H1 (cell line): ENCODE results near the gene HTR4. TPM values are rescaled to one million over a fixed set of nuclear protein-coding genes. Genes with fewer than 3 reads are reported as not detected.

Experiments used
- CTCF ChIA-PET: fragments of 300-600 bp; sonication (Branson Sonifier 250); formaldehyde crosslinking; loops from one replicate; lab custom pipeline; 2021; ENCODE audit not compliant: partially characterized antibody; lab: Charles Lee
- POLR2A ChIA-PET: fragments of 300-600 bp; sonication (Branson Sonifier 250); formaldehyde crosslinking; loops from one replicate; lab custom pipeline; 2021; ENCODE audit warnings: inconsistent platforms; ENCODE audit not compliant: partially characterized antibody; lab: Charles Lee
- DNase-seq, 2 experiments: peaks; one replicate each; pipeline versions ENCODE4 v3.0.0 to v3.0.0-alpha.2; 2010 to 2022; ENCODE audit warnings: low spot score in 2 of 2, low read depth in 1 of 2, mixed read lengths in 1 of 2
- FAIRE-seq: peaks from 2 replicates; lab custom pipeline; 2011; peaks lifted over from hg19 to GRCh38; lab: Jason Lieb, UNC
- H2AFZ ChIP-seq: 2 replicates; pipeline ENCODE4 v1.8.1; 2012; ENCODE audit warnings: low read length, inconsistent platforms
- H2AK5ac ChIP-seq: 2 replicates; pipeline ENCODE4 v1.6.1; 2013; ENCODE audit warnings: low read depth, low read length
- H2BK120ac ChIP-seq: replicated peaks from 2 replicates; pipeline ENCODE3; 2013; ENCODE audit warnings: low read depth, low read length, inconsistent platforms
- H2BK12ac ChIP-seq: 2 replicates; pipeline ENCODE4 v1.6.1; 2013; ENCODE audit warnings: low read depth, low read length
- H2BK15ac ChIP-seq: 2 replicates; pipeline ENCODE4 v1.6.1; 2013; ENCODE audit warnings: low read length
- H2BK20ac ChIP-seq: 2 replicates; pipeline ENCODE4 v1.6.1; 2013; ENCODE audit warnings: low read length
- H2BK5ac ChIP-seq: 2 replicates; pipeline ENCODE4 v1.6.1; 2013; ENCODE audit warnings: low read depth, low read length
- H3K14ac ChIP-seq: 2 replicates; pipeline ENCODE4 v1.6.1; 2013; ENCODE audit warnings: inconsistent platforms; ENCODE audit not compliant: insufficient read length
- H3K18ac ChIP-seq: 2 replicates; pipeline ENCODE4 v1.6.1; 2013; ENCODE audit warnings: low read length; ENCODE audit errors: extremely low read depth
- H3K23ac ChIP-seq: 2 replicates; pipeline ENCODE4 v1.6.1; 2013; ENCODE audit warnings: inconsistent platforms; ENCODE audit not compliant: insufficient read length
- H3K23me2 ChIP-seq: 2 replicates; pipeline ENCODE4 v1.6.1; 2013; ENCODE audit warnings: low read depth, low read length
- H3K27ac ChIP-seq: 2 replicates; pipeline ENCODE4 v1.6.1; 2011; ENCODE audit warnings: low read depth, low read length, inconsistent platforms
- H3K27me3 ChIP-seq, 4 experiments: replicated peaks in 1 of 4; 1 replicate in 1 of 4; 2 replicates in 3 of 4; pipeline versions ENCODE4 v1.6.1 to v1.8.1; 2011 to 2013; ENCODE audit warnings: low read length in 3 of 4, mild to moderate bottlenecking in 3 of 4, inconsistent platforms in 2 of 4, mixed read lengths in 2 of 4, moderate library complexity in 1 of 4; ENCODE audit not compliant: control insufficient read depth in 3 of 4, insufficient read depth in 3 of 4; ENCODE audit errors: extremely low read depth in 1 of 4
- H3K36me3 ChIP-seq, 4 experiments: 2 replicates each; pipeline versions ENCODE4 v1.6.1 to v1.8.1; 2011 to 2013; ENCODE audit warnings: mild to moderate bottlenecking in 4 of 4, low read length in 3 of 4, moderate library complexity in 2 of 4, control low read depth in 1 of 4, inconsistent platforms in 1 of 4; ENCODE audit not compliant: insufficient read depth in 4 of 4, control insufficient read depth in 2 of 4
- H3K4ac ChIP-seq: replicated peaks from 2 replicates; pipeline ENCODE3; 2013; ENCODE audit warnings: low read length, low read depth, mixed read lengths, inconsistent platforms; ENCODE audit not compliant: insufficient read length
- H3K4me1 ChIP-seq, 4 experiments: replicated peaks in 1 of 4; 1 replicate in 1 of 4; 2 replicates in 3 of 4; pipeline versions ENCODE4 v1.6.1 to v1.8.1; 2011 to 2013; ENCODE audit warnings: low read length in 3 of 4, inconsistent platforms in 2 of 4, mixed read lengths in 1 of 4; ENCODE audit not compliant: insufficient read depth in 4 of 4, control insufficient read depth in 3 of 4
- H3K4me2 ChIP-seq, 2 experiments: 2 replicates each; pipeline versions ENCODE4 v1.6.1 to v1.8.1; 2011 to 2013; ENCODE audit warnings: low read depth in 2 of 2, low read length in 2 of 2, control low read depth in 1 of 2, inconsistent platforms in 1 of 2, mild to moderate bottlenecking in 1 of 2; ENCODE audit not compliant: insufficient read depth in 1 of 2
- H3K4me3 ChIP-seq, 4 experiments: fragments of 200-600, 300-600 bp in 1 of 4; sonication (generic), shearing (Covaris generic), sonication (Bioruptor Twin) in 1 of 4; 2 replicates each; pipeline versions ENCODE4 v1.5.1 to v1.8.1; 2011 to 2016; ENCODE audit warnings: low read length in 4 of 4, low read depth in 3 of 4, control low read depth in 2 of 4, inconsistent platforms in 2 of 4, mild to moderate bottlenecking in 2 of 4, mixed read lengths in 1 of 4, moderate library complexity in 1 of 4; ENCODE audit not compliant: insufficient read depth in 2 of 4; ENCODE audit errors: extremely low read depth in 1 of 4
- H3K56ac ChIP-seq: replicated peaks from 2 replicates; pipeline ENCODE3; 2013; ENCODE audit warnings: low read depth, mild to moderate bottlenecking, mixed read lengths, low read length, inconsistent platforms; ENCODE audit not compliant: insufficient read length
- H3K79me1 ChIP-seq: 2 replicates; pipeline ENCODE4 v1.6.1; 2013; ENCODE audit warnings: low read depth, low read length, control low read depth
- H3K79me2 ChIP-seq, 2 experiments: 2 replicates each; pipeline versions ENCODE4 v1.6.1 to v1.8.1; 2012 to 2013; ENCODE audit warnings: low read length in 2 of 2, mild to moderate bottlenecking in 2 of 2, inconsistent platforms in 1 of 2; ENCODE audit not compliant: insufficient read depth in 2 of 2, control insufficient read depth in 1 of 2
- H3K9ac ChIP-seq, 4 experiments: replicated peaks in 1 of 4; 1 replicate in 1 of 4; 2 replicates in 3 of 4; pipeline versions ENCODE4 v1.6.1 to v1.8.1; 2011 to 2013; ENCODE audit warnings: low read depth in 3 of 4, low read length in 3 of 4, control low read depth in 2 of 4, mild to moderate bottlenecking in 2 of 4, moderate library complexity in 2 of 4, inconsistent platforms in 1 of 4; ENCODE audit errors: extremely low read depth in 1 of 4
- H3K9me3 ChIP-seq, 2 experiments: 2 replicates each; pipeline versions ENCODE4 v1.6.1 to v1.8.1; 2012 to 2013; ENCODE audit warnings: mild to moderate bottlenecking in 2 of 2, moderate library complexity in 2 of 2, control low read depth in 1 of 2, inconsistent platforms in 1 of 2, low read depth in 1 of 2, low read length in 1 of 2, mixed read lengths in 1 of 2; ENCODE audit not compliant: insufficient read depth in 2 of 2
- H4K20me1 ChIP-seq, 2 experiments: replicated peaks in 1 of 2; 2 replicates each; pipeline versions ENCODE3 to v1.8.1; 2011 to 2013; ENCODE audit warnings: inconsistent platforms in 2 of 2, low read length in 2 of 2, mild to moderate bottlenecking in 1 of 2; ENCODE audit not compliant: insufficient read depth in 2 of 2, control insufficient read depth in 1 of 2
- H4K5ac ChIP-seq: 2 replicates; pipeline ENCODE4 v1.6.1; 2013; ENCODE audit warnings: low read length, low read depth, mixed read lengths, inconsistent platforms; ENCODE audit not compliant: insufficient read length
- H4K8ac ChIP-seq: 2 replicates; pipeline ENCODE4 v1.8.0; 2013; ENCODE audit warnings: mild to moderate bottlenecking, moderate library complexity, low read length, inconsistent platforms; ENCODE audit not compliant: insufficient read depth; ENCODE audit errors: extremely low read depth
- H4K91ac ChIP-seq: replicated peaks from 2 replicates; pipeline ENCODE3; 2013; ENCODE audit warnings: low read length, mixed read lengths, inconsistent platforms; ENCODE audit not compliant: insufficient read length
- CTCF ChIP-seq, 3 experiments: IDR thresholded peaks; 1 replicate in 2 of 3; 2 replicates in 1 of 3; pipeline versions ENCODE4 v1.5.1 to v1.6.1; 2011; ENCODE audit warnings: low read length in 3 of 3, mild to moderate bottlenecking in 3 of 3, inconsistent platforms in 2 of 3, low read depth in 1 of 3, moderate library complexity in 1 of 3; ENCODE audit not compliant: insufficient read depth in 1 of 3; ENCODE audit errors: control extremely low read depth in 1 of 3
- JUN ChIP-seq: IDR thresholded peaks from 2 replicates; pipeline ENCODE4 v1.6.1; 2011; ENCODE audit warnings: low read depth, mild to moderate bottlenecking, improper control_type of control experiment, low read length
- WGBS, 2 experiments: shearing (Covaris generic) in 1 of 2; methylation state at CpG; one replicate each; pipeline versions ENCODE4 v1.1.6 to v1.1.7; 2013 to 2015; ENCODE audit warnings: low lambda C conversion rate in 2 of 2, mixed read lengths in 2 of 2, inconsistent platforms in 1 of 2, low coverage in 1 of 2, missing lambda C conversion rate in 1 of 2; ENCODE audit not compliant: insufficient replicate concordance in 2 of 2, insufficient coverage in 1 of 2, insufficient read length in 1 of 2; ENCODE audit errors: extremely low coverage in 1 of 2, missing lambda C conversion rate in 1 of 2; 5-methylcytosine and 5-hydroxymethylcytosine counted together
- polyA plus RNA-seq, 7 experiments: library from polyadenylated mRNA; depleted of rRNA in 3 of 7; stranded (reverse) in 5 of 7; unstranded in 2 of 7; fragments of >200 nt in 5 of 7; fragments of 200-250 nt in 2 of 7; gene quantifications; 1 replicate in 5 of 7; 2 replicates in 1 of 7; 4 replicates in 1 of 7; pipeline versions ENCODE4 v1.2.1 to v1.2.3, GENCODE V29; 2011 to 2013; ENCODE audit warnings: missing spikeins in 2 of 7, mixed read lengths in 2 of 7
- total RNA-seq: library from RNA; stranded (reverse); fragmentation: NEBNext Ultra II Directional; extraction: Animal tissue kit (Norgen Biotek cat#: 25700); gene quantifications from 2 replicates; pipeline ENCODE4 v1.2.1, GENCODE V29; 2021

Gene HTR4
- total and polyA plus RNA-seq, 2 of the 8 experiments (the other 6 are each of a cell fraction or from before 2014, with no cell fraction given) = not detected

GRCh38 chr5:148586796-148587195 lies 67.5 kb downstream of the HTR4 start:
- H2AFZ ChIP-seq = no peak overlapping the region
- H3K4me1 ChIP-seq = peaks cover 0 to 4% (median 0%) of the 10 kb centered on the region in 4 experiments; a peak in 1 of 7 replicates
- no peaks in the 10 kb centered on the region for H3K9me3 ChIP-seq
- no peak overlapping the region for H3K27ac ChIP-seq
- no peaks in the 10 kb centered on the region for H4K20me1 ChIP-seq
- H3K79me2 ChIP-seq = no peaks in the 10 kb centered on the region
- H4K5ac ChIP-seq = no peak overlapping the region
- no peak overlapping the region for H3K56ac ChIP-seq
- H3K14ac ChIP-seq = no peak overlapping the region
- WGBS, 2 experiments = 64% methylated on average over 2 of the region's 2 CpGs; no CpG with 5 or more reads in 1 of the 2 experiments
- no peak overlapping the region for H2BK15ac ChIP-seq
- no peak for TF ChIP-seq JUN
- peak in 1 of 3 experiments; percentile 9; a peak in 1 of 4 replicates for TF ChIP-seq CTCF (IDR thresholded peaks at IDR 0.05; ENCODE audit: control extremely low read depth in 1 of 3, insufficient read depth in 1 of 3, low read depth in 1 of 3, low read length in 3 of 3)
- H3K9ac ChIP-seq = no peak overlapping the region
- POLR2A ChIA-PET = no interaction called here
- DNase-seq (no peak), FAIRE-seq (no peak)
- H2BK120ac ChIP-seq = no peak overlapping the region
- no peak overlapping the region for H2BK5ac ChIP-seq
- no peaks in the 10 kb centered on the region for H3K23me2 ChIP-seq
- no peak overlapping the region for H4K8ac ChIP-seq
- no peak overlapping the region for H3K23ac ChIP-seq
- H3K27me3 ChIP-seq = no peaks in the 10 kb centered on the region
- no peak overlapping the region for H2BK20ac ChIP-seq
- H3K4ac ChIP-seq = no peak overlapping the region
- CTCF ChIA-PET = interaction anchor here (0.7 to 1.7 kb wide), 5 partner anchors 9 to 141 kb away, joined by 3 to 5 read pairs (median 3); no protein-coding TSS in a partner anchor
- H3K79me1 ChIP-seq = no peaks in the 10 kb centered on the region
- H2AK5ac ChIP-seq = no peak overlapping the region
- H3K18ac ChIP-seq = no peak overlapping the region
- H3K4me3 ChIP-seq = no peak overlapping the region
- H2BK12ac ChIP-seq = no peak overlapping the region
- no peaks in the 10 kb centered on the region for H3K36me3 ChIP-seq
- no peak overlapping the region for H4K91ac ChIP-seq
- no peak overlapping the region for H3K4me2 ChIP-seq
